ENCODE measurements around the gene CATSPER1. TPM values are rescaled to one million over a fixed set of nuclear protein-coding genes. Genes with fewer than 3 reads are reported as not detected.

Gene CATSPER1
- total RNA-seq, result not detected

GRCh38 chr11:66026017-66026529 is at the start of gene CATSPER1:
TSS of gene CATSPER1 (minus strand) at chr11:66026479. CDS start at chr11:66026379, 100 bp downstream.

GRCh38 chr11:66069715-66070603 is 43.7 kb upstream of the CATSPER1 start, which contains the start of gene PACS1:
TSS of gene PACS1 (plus strand) at chr11:66070272. CDS start at chr11:66070487, 215 bp downstream.

GRCh38 chr11:66051766-66052663 is 25.7 kb upstream of the CATSPER1 start, which contains the start of gene SF3B2:
TSS of gene SF3B2 (plus strand) at chr11:66052364. CDS start at chr11:66052385, 21 bp downstream.

GRCh38 chr11:66048547-66049323 is 22.5 kb upstream of the CATSPER1 start, which contains the start of gene GAL3ST3:
TSS of gene GAL3ST3 (minus strand) at chr11:66049161. CDS start at chr11:66045415, 3,746 bp downstream.

GRCh38 chr11:66011785-66012303 is 14.4 kb downstream of the CATSPER1 start, which contains the start of gene CST6:
TSS of gene CST6 (plus strand) at chr11:66012008. CDS start at chr11:66012045, 37 bp downstream.

GRCh38 chr11:66001942-66002647 is 24.2 kb downstream of the CATSPER1 start, which contains the start of the genes BANF1 and EIF1AD:
TSS of gene BANF1 (plus strand) at chr11:66002503. CDS start at chr11:66003251, 748 bp downstream.
TSS of gene EIF1AD (minus strand) at chr11:66002157. CDS start at chr11:66000389, 1,768 bp downstream.

Other genes with a start within 250 kb of the CATSPER1 start
- gene AP5B1, start 245.5 kb downstream of the CATSPER1 start, total RNA-seq, result 8.8 TPM
- gene OVOL1, start 239.4 kb downstream of the CATSPER1 start, total RNA-seq, result not detected
- 20.7 TPM for gene SNX32, start 192.5 kb downstream of the CATSPER1 start, total RNA-seq
- gene CFL1, start 168.3 kb downstream of the CATSPER1 start, total RNA-seq, result 647 TPM
- 70.4 TPM for gene MUS81, start 166.0 kb downstream of the CATSPER1 start, total RNA-seq
- gene EFEMP2, start 153.7 kb downstream of the CATSPER1 start, total RNA-seq, result 18.8 TPM
- not detected for gene CTSW, start 146.6 kb downstream of the CATSPER1 start, total RNA-seq
- 121 TPM for gene FIBP, start 138.0 kb downstream of the CATSPER1 start, total RNA-seq
- gene CCDC85B, start 135.8 kb downstream of the CATSPER1 start, total RNA-seq, result 9.1 TPM
- not detected for gene FOSL1, start 126.1 kb downstream of the CATSPER1 start, total RNA-seq
- gene C11orf68, start 107.4 kb downstream of the CATSPER1 start, total RNA-seq, result 11.6 TPM
- 61.7 TPM for gene DRAP1, start 107.1 kb downstream of the CATSPER1 start, total RNA-seq
- gene TSGA10IP, start 81.0 kb downstream of the CATSPER1 start, total RNA-seq, result not detected
- gene SART1, start 64.7 kb downstream of the CATSPER1 start, total RNA-seq, result 41.9 TPM
- 33.5 TPM for gene EIF1AD, start 24.3 kb downstream of the CATSPER1 start, total RNA-seq
- 16.9 TPM for gene BANF1, start 24.0 kb downstream of the CATSPER1 start, total RNA-seq
- not detected for gene CST6, start 14.5 kb downstream of the CATSPER1 start, total RNA-seq
- gene GAL3ST3, start 22.7 kb upstream of the CATSPER1 start, total RNA-seq, result 17.2 TPM
- gene SF3B2, start 25.9 kb upstream of the CATSPER1 start, total RNA-seq, result 125 TPM
- gene PACS1, start 43.8 kb upstream of the CATSPER1 start, total RNA-seq, result 101 TPM
- gene KLC2, start 231.2 kb upstream of the CATSPER1 start, total RNA-seq, result 56.7 TPM
- gene RAB1B, start 242.2 kb upstream of the CATSPER1 start, total RNA-seq, result 41.0 TPM